ENCODE data around the gene MFSD12. TPM values are rescaled to one million over a fixed set of nuclear protein-coding genes. Genes with fewer than 3 reads are reported as not detected.

MFSD12 gene
- total and polyA plus RNA-seq, 2 experiments from 2014 or later, result 35.3 to 91.1 TPM

DNA sequence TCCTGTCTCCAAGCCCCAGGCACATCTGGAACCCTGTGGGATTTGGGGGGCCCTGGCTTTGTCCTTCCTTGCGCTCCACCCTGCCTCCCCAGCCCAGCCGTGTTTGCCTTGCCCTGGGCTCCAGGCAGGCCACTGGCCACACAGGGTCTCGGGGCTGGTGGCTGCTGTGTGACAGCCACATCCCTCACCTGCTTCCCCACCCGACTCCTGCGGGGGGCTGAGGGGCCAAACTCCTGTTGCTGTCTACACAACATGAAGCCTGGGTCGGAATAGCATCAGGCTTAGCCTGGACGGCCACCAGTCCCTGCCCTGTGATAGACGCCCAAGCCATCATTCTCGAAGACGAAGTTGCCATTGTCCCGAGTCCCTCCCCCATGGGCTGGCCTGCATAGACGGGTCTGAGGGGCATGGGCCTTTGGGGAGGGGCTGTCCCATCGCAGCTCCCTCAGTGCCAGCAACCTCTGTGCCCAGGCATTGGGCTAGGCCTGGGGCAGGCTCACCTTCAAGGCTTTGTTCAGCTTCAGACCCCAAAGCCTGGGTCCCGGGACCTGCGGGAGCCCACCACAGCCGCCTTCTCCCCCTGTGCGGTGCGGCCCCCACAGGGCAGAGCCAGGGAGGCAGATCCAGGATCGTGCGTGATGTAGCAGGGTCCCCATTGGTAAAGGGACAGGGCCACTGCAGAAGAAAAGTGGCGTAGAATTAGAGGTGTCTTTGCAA, 33.9 kb downstream of the MFSD12 start:
- H3K4me1 ChIP-seq (ENCODE audit: insufficient read depth), result peaks cover 9% of the 10 kb centered on the region
- no peak for DNase-seq (ENCODE audit: low spot score)

More for the DNA sequence above, 33.9 kb downstream of the MFSD12 start:
- Histone ChIP-seq H3F3A (replicated peaks; ENCODE audit: low read depth) (no peaks in the 10 kb centered on the region), H2AFZ (no peak overlapping the region), H3K4me3 (no peak overlapping the region), H3K9me2 (ENCODE audit: insufficient read depth) (no peaks in the 10 kb centered on the region), H3K36me3 (ENCODE audit: insufficient read depth) (no peaks in the 10 kb centered on the region), H3K79me2 (replicated peaks; ENCODE audit: insufficient read depth) (peaks cover 18% of the 10 kb centered on the region), H3K27me3 (ENCODE audit: insufficient read depth) (no peaks in the 10 kb centered on the region), H3K27ac (ENCODE audit: low read depth) (no peak overlapping the region), H4K20me1 (replicated peaks; ENCODE audit: insufficient read depth) (no peaks in the 10 kb centered on the region; the same call in 1 of the 2 replicates), H3K4me2 (no peak overlapping the region)
- Mint-ChIP-seq H3K27ac (0 out of 2 replicates have a peak overlapping the region, but pooled peaks have one; percentile 48), H3K36me3 (ENCODE audit: low read depth) (peaks cover 12% of the 10 kb centered on the region), H3K27me3 (ENCODE audit: insufficient read depth, low read depth, poor library complexity) (peaks cover 11% of the 10 kb centered on the region), H3K4me3 (no peak overlapping the region), H3K4me1 (peaks cover 18% of the 10 kb centered on the region), H3K9me3 (no peaks in the 10 kb centered on the region; the same call in 2 of the 3 replicates)
- no peak for ATAC-seq
- TF ChIP-seq EZH2phosphoT487 (IDR thresholded peaks at IDR 0.05; ENCODE audit: unreplicated experiment) (no peak), POLR2AphosphoS5 (IDR thresholded peaks at IDR 0.05; ENCODE audit: low read depth) (no peak), NANOG (IDR thresholded peaks at IDR 0.05; ENCODE audit: borderline replicate concordance) (no peak), ZNF331 (CRISPR knock-in tag; IDR thresholded peaks at IDR 0.05; ENCODE audit: low read depth) (no peak), JUNB (IDR thresholded peaks at IDR 0.05; ENCODE audit: unreplicated experiment) (no peak), ZNF114 (CRISPR knock-in tag; IDR thresholded peaks at IDR 0.05) (no peak)
- TF ChIP-seq, protein P1, sequence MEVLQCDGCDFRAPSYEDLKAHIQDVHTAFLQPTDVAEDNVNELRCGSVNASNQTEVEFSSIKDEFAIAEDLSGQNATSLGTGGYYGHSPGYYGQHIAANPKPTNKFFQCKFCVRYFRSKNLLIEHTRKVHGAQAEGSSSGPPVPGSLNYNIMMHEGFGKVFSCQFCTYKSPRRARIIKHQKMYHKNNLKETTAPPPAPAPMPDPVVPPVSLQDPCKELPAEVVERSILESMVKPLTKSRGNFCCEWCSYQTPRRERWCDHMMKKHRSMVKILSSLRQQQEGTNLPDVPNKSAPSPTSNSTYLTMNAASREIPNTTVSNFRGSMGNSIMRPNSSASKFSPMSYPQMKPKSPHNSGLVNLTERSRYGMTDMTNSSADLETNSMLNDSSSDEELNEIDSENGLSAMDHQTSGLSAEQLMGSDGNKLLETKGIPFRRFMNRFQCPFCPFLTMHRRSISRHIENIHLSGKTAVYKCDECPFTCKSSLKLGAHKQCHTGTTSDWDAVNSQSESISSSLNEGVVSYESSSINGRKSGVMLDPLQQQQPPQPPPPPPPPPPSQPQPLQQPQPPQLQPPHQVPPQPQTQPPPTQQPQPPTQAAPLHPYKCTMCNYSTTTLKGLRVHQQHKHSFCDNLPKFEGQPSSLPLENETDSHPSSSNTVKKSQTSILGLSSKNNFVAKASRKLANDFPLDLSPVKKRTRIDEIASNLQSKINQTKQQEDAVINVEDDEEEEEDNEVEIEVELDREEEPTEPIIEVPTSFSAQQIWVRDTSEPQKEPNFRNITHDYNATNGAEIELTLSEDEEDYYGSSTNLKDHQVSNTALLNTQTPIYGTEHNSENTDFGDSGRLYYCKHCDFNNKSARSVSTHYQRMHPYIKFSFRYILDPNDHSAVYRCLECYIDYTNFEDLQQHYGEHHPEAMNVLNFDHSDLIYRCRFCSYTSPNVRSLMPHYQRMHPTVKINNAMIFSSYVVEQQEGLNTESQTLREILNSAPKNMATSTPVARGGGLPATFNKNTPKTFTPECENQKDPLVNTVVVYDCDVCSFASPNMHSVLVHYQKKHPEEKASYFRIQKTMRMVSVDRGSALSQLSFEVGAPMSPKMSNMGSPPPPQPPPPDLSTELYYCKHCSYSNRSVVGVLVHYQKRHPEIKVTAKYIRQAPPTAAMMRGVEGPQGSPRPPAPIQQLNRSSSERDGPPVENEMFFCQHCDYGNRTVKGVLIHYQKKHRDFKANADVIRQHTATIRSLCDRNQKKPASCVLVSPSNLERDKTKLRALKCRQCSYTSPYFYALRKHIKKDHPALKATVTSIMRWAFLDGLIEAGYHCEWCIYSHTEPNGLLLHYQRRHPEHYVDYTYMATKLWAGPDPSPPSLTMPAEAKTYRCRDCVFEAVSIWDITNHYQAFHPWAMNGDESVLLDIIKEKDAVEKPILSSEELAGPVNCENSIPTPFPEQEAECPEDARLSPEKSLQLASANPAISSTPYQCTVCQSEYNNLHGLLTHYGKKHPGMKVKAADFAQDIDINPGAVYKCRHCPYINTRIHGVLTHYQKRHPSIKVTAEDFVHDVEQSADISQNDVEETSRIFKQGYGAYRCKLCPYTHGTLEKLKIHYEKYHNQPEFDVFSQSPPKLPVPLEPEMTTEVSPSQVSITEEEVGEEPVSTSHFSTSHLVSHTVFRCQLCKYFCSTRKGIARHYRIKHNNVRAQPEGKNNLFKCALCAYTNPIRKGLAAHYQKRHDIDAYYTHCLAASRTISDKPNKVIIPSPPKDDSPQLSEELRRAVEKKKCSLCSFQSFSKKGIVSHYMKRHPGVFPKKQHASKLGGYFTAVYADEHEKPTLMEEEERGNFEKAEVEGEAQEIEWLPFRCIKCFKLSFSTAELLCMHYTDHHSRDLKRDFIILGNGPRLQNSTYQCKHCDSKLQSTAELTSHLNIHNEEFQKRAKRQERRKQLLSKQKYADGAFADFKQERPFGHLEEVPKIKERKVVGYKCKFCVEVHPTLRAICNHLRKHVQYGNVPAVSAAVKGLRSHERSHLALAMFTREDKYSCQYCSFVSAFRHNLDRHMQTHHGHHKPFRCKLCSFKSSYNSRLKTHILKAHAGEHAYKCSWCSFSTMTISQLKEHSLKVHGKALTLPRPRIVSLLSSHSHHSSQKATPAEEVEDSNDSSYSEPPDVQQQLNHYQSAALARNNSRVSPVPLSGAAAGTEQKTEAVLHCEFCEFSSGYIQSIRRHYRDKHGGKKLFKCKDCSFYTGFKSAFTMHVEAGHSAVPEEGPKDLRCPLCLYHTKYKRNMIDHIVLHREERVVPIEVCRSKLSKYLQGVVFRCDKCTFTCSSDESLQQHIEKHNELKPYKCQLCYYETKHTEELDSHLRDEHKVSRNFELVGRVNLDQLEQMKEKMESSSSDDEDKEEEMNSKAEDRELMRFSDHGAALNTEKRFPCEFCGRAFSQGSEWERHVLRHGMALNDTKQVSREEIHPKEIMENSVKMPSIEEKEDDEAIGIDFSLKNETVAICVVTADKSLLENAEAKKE (CRISPR knock-in tag; IDR thresholded peaks at IDR 0.05), result no peak
- TF ChIP-seq, protein P2, sequence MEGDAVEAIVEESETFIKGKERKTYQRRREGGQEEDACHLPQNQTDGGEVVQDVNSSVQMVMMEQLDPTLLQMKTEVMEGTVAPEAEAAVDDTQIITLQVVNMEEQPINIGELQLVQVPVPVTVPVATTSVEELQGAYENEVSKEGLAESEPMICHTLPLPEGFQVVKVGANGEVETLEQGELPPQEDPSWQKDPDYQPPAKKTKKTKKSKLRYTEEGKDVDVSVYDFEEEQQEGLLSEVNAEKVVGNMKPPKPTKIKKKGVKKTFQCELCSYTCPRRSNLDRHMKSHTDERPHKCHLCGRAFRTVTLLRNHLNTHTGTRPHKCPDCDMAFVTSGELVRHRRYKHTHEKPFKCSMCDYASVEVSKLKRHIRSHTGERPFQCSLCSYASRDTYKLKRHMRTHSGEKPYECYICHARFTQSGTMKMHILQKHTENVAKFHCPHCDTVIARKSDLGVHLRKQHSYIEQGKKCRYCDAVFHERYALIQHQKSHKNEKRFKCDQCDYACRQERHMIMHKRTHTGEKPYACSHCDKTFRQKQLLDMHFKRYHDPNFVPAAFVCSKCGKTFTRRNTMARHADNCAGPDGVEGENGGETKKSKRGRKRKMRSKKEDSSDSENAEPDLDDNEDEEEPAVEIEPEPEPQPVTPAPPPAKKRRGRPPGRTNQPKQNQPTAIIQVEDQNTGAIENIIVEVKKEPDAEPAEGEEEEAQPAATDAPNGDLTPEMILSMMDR (conservative IDR thresholded peaks at IDR 0.05; ENCODE audit: low read depth in 2 of 2), result no peak
- TF ChIP-seq, protein P3, sequence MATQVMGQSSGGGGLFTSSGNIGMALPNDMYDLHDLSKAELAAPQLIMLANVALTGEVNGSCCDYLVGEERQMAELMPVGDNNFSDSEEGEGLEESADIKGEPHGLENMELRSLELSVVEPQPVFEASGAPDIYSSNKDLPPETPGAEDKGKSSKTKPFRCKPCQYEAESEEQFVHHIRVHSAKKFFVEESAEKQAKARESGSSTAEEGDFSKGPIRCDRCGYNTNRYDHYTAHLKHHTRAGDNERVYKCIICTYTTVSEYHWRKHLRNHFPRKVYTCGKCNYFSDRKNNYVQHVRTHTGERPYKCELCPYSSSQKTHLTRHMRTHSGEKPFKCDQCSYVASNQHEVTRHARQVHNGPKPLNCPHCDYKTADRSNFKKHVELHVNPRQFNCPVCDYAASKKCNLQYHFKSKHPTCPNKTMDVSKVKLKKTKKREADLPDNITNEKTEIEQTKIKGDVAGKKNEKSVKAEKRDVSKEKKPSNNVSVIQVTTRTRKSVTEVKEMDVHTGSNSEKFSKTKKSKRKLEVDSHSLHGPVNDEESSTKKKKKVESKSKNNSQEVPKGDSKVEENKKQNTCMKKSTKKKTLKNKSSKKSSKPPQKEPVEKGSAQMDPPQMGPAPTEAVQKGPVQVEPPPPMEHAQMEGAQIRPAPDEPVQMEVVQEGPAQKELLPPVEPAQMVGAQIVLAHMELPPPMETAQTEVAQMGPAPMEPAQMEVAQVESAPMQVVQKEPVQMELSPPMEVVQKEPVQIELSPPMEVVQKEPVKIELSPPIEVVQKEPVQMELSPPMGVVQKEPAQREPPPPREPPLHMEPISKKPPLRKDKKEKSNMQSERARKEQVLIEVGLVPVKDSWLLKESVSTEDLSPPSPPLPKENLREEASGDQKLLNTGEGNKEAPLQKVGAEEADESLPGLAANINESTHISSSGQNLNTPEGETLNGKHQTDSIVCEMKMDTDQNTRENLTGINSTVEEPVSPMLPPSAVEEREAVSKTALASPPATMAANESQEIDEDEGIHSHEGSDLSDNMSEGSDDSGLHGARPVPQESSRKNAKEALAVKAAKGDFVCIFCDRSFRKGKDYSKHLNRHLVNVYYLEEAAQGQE (IDR thresholded peaks at IDR 0.05; ENCODE audit: unreplicated experiment), result no peak
- TF ChIP-seq, protein P4, sequence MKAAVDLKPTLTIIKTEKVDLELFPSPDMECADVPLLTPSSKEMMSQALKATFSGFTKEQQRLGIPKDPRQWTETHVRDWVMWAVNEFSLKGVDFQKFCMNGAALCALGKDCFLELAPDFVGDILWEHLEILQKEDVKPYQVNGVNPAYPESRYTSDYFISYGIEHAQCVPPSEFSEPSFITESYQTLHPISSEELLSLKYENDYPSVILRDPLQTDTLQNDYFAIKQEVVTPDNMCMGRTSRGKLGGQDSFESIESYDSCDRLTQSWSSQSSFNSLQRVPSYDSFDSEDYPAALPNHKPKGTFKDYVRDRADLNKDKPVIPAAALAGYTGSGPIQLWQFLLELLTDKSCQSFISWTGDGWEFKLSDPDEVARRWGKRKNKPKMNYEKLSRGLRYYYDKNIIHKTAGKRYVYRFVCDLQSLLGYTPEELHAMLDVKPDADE (IDR thresholded peaks at IDR 0.05), result no peak

All from GM23338 (cell line).